Superior temporal gyrus (tissue), 1 donor: ENCODE results near the gene LYZL4.
A peak's percentile ranks its signal among the peaks of the same experiment; 100 is the strongest.

Experiments
- DNase-seq: peaks from one replicate; pipeline ENCODE4 v3.0.0-alpha.2; 2016; ENCODE audit errors: extremely low spot score

LYZL4 gene

GRCh38 chr3:42371776-42372175 is 38.6 kb downstream of the LYZL4 start:
- peak; percentile 78 for DNase-seq

- DNase-seq, result no peak
These were observed 40.6 kb downstream of the LYZL4 start for GRCh38 chr3:42369832-42370231.

GRCh38 chr3:42369304-42369703 is 41.1 kb downstream of the LYZL4 start:
- DNase-seq, result peak; percentile 80

GRCh38 chr3:42368861-42369260 is 41.5 kb downstream of the LYZL4 start:
- peak; percentile 37 for DNase-seq

- no peak for DNase-seq
These were observed 42.5 kb downstream of the LYZL4 start for GRCh38 chr3:42367903-42368302.

GRCh38 chr3:42366550-42366949 is 43.9 kb downstream of the LYZL4 start:
- no peak for DNase-seq

- no peak for DNase-seq
These were observed 53.1 kb downstream of the LYZL4 start for GRCh38 chr3:42357335-42357734.

GRCh38 chr3:42355612-42356011 is 54.8 kb downstream of the LYZL4 start:
- DNase-seq, result no peak

GRCh38 chr3:42353631-42354030 is 56.8 kb downstream of the LYZL4 start:
- no peak for DNase-seq

- no peak for DNase-seq
These were observed 59.2 kb downstream of the LYZL4 start for GRCh38 chr3:42351207-42351606.

GRCh38 chr3:42349765-42350594 is 60.4 kb downstream of the LYZL4 start:
- DNase-seq, result no peak

- no peak for DNase-seq
These were observed 62.5 kb downstream of the LYZL4 start for GRCh38 chr3:42347928-42348327.
